NCI-H187 treated with DMSO at 0.1 percent for 48 hours (cell line): Measurements from ENCODE around the gene CSTA.

Experiments
- DNase-seq: peaks from one replicate; lab custom pipeline; 2025; lab: John Stamatoyannopoulos, UW

CSTA gene

DNA sequence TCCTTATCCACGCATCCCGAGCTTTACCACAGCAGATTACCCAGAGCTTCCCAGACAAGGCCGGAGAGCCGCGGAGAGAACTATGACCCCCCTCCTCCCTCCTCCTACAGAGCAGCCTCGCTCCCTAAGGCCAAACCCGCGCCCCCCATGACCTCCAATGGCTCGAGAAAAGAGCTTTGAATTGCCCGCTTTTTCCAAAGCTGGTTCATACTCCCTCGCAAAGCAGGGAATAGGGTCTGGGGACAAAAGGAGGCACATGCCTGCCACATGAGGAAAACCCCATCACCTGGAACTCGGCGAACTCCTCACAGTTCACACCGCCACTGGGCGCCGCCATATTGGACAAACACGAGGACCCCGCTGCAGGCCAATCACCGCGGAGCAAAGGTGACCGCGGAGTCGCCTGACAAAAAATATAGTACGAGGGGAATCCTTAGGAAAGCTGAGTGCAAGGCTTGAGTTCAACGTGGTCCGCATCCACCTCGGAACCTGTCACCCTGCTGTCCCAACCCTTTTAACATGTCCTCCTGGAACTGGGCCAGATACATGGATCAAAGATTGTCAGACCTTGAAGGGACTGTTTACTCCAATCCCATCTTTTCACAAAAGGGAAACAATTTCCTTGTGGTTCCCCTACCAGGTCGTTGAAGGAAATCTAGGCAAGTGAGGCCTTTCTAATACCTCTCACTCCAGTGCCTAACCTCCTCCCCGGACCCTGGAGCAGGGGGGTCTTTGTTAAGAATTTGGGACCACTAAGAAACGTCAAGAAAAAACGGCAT is 58.0 kb downstream of the CSTA start, which contains the start of gene MIX23:
TSS of gene MIX23 (minus strand) at position 344 of the 779 bp plus-strand sequence. CDS start at position 337, 7 bp downstream.
- peak; percentile 70 for DNase-seq

DNA sequence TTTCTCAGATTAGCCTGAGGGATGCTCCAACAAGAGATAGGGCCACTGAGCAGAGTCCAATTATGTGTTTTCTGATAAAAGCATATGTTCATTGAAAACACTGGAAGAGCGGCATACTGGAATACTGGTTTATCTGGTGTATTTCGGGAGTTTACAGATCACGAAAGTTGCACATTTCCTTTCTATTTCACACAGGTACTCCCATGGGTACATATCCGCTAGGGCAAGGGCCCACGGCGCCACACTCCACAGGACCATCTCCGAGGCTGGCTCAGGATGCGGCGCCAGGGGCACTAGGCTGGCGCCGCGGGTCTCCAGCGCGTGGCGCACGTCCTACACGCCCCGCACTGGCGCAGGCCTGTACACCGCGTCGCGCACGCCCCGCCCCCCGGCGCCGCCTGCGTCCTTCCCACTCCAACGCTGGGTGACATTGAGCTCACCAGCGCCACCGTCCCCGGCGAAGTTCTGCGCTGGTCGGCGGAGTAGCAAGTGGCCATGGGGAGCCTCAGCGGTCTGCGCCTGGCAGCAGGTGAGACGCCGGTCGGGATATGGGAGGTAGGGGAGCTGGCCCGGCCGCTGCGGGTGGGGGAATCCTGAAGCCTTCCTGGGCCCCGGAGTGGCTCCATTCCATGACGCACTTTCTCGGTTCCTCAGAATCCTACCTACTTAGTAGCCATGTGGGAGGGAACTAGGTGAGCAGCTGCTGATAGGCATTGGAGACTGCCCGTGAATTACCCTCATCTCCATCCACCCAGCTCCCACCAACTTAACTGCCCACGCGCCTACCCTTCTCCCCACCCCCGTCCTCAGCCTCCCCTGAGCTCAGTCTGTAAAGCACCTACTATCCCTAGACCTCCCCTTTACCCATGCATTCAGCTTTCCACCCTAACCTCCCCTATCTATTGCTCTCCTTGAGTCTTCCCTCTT is 59.0 kb downstream of the CSTA start, which contains the start of gene FAM162A:
TSS of gene FAM162A (plus strand) at position 412 of the 927 bp plus-strand sequence. CDS start at position 496, 84 bp downstream.
- DNase-seq, result peak; percentile 75

DNA sequence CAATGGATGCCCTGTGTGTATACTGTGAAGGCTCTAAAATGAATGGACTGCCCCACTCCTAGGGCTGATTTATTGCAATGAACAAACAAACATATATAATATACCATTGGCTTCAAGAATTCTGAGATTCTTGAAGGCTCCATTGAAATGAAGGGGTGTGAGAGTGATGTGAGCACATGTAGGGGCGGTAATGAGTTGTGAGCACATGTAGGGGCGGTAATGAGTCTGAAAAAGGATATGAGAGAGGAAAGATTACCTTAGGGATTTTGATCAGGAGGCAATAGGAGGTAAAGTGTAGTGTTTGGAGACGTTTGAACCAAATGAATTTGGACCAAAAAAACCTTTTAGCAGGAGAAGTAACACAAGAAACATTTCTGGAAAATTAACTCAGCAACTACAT is 62.7 kb downstream of the CSTA start:
- no peak for DNase-seq

DNA sequence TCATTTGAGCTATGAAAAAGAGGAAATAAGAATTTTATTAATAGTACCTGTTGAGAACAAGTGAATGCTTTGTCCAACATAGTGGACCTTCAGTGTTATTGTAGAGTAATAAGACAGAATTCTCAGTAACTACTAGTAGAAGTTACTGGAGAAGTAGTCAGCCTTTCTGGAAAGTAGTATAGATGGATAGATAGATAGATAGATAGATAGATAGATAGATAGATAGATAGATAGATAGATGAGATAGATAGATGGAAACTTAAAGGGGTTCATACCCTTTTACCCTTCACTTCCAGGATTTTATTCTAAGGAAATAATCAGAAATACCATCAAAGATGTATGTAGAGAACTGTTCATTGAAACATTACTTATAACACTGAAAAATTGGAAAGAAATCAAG is 64.1 kb downstream of the CSTA start:
- DNase-seq, result no peak

DNA sequence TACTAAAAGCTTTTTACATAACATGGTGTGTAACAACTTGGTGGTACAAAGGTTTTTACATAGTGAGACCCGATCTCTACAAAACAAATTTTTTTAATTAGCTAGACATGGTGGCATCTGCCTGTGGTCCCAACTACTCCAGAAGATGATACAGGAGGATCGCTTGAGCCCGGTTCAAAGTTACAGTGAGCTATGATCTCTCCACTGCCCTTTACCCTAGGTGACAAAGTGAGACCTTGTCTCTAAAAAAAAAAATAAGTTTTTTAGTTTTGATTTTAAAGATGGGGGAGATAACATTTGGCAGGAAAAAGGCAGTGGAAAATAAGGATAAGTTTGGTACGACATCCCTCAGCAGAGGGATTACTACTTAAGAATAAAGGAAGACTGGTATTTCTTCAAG is 64.8 kb downstream of the CSTA start:
- no peak for DNase-seq

DNA sequence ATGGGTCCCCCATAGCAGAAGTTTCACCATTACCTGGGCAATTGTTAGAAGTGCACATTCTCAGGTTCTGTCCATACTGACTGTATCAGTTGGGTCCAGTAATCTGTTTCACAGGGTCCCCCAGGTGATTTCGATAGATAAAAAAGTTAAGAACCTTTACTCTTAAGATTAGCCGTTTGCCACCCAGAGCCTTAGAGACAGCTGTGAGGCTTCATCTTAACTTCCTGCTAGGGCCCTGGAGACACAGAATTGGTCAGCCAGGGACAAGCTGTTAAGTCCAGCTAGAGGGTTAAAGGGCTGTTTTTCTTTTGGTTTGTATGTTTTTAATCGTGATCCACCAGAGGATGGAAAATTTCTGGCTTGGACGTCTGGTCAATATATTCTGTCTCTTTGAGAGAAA is 65.6 kb downstream of the CSTA start:
- no peak for DNase-seq
